ENCODE data around the gene KCNJ12. TPM values are rescaled to one million over a fixed set of nuclear protein-coding genes. Genes with fewer than 3 reads are reported as not detected.

Gene KCNJ12
- total and polyA plus RNA-seq, 2 experiments from 2014 or later, result 0.61 to 2.4 TPM

DNA sequence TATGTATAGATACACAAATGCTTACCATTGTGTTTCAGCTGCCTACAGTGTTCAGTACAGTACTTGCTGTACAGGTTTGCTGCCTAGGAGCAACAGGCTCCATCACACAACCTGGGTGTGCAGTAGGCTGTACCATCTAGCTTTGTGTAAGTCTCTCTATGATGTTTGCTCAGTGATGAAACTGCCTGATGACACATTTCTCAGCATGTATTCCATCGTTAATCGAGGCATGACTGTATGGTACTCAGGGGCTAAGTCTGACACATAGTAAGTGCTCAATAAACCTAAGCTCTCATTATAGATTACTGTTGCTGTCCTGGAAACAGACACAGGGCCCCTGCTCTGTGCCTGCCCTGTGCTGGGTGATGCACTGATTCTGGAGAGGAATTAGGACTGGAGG, 18.1 kb downstream of the KCNJ12 start:
- Histone ChIP-seq H3K27me3 (ENCODE audit: insufficient read depth) (no peaks in the 10 kb centered on the region), H3K9me2 (ENCODE audit: insufficient read depth) (no peaks in the 10 kb centered on the region), H3K36me3 (ENCODE audit: insufficient read depth) (no peaks in the 10 kb centered on the region), H3K4me3 (no peak overlapping the region), H3K4me1 (ENCODE audit: insufficient read depth) (no peaks in the 10 kb centered on the region), H3K27ac (ENCODE audit: low read depth) (no peak overlapping the region), H2AFZ (no peak overlapping the region), H3K79me2 (replicated peaks; ENCODE audit: insufficient read depth) (no peaks in the 10 kb centered on the region), H3F3A (replicated peaks; ENCODE audit: low read depth) (no peaks in the 10 kb centered on the region), H3K4me2 (no peak overlapping the region), H4K20me1 (replicated peaks; ENCODE audit: insufficient read depth) (no peaks in the 10 kb centered on the region)
- H3K9me3 Mint-ChIP-seq, result peaks cover 2% of the 10 kb centered on the region; the same call in 2 of the 3 replicates
- peaks cover 11% of the 10 kb centered on the region for H3K27me3 Mint-ChIP-seq (ENCODE audit: insufficient read depth, low read depth, poor library complexity)
- no peaks in the 10 kb centered on the region for H3K36me3 Mint-ChIP-seq (ENCODE audit: low read depth)
- DNase-seq (ENCODE audit: low spot score) (no peak), ATAC-seq (no peak)
- peaks cover 2% of the 10 kb centered on the region; the same call in 1 of the 3 replicates for H3K4me1 Mint-ChIP-seq
- H3K27ac Mint-ChIP-seq, result no peak overlapping the region
- TF ChIP-seq STAT1 (IDR thresholded peaks at IDR 0.05; ENCODE audit: unreplicated experiment), result no peak
- TF ChIP-seq, protein P1, sequence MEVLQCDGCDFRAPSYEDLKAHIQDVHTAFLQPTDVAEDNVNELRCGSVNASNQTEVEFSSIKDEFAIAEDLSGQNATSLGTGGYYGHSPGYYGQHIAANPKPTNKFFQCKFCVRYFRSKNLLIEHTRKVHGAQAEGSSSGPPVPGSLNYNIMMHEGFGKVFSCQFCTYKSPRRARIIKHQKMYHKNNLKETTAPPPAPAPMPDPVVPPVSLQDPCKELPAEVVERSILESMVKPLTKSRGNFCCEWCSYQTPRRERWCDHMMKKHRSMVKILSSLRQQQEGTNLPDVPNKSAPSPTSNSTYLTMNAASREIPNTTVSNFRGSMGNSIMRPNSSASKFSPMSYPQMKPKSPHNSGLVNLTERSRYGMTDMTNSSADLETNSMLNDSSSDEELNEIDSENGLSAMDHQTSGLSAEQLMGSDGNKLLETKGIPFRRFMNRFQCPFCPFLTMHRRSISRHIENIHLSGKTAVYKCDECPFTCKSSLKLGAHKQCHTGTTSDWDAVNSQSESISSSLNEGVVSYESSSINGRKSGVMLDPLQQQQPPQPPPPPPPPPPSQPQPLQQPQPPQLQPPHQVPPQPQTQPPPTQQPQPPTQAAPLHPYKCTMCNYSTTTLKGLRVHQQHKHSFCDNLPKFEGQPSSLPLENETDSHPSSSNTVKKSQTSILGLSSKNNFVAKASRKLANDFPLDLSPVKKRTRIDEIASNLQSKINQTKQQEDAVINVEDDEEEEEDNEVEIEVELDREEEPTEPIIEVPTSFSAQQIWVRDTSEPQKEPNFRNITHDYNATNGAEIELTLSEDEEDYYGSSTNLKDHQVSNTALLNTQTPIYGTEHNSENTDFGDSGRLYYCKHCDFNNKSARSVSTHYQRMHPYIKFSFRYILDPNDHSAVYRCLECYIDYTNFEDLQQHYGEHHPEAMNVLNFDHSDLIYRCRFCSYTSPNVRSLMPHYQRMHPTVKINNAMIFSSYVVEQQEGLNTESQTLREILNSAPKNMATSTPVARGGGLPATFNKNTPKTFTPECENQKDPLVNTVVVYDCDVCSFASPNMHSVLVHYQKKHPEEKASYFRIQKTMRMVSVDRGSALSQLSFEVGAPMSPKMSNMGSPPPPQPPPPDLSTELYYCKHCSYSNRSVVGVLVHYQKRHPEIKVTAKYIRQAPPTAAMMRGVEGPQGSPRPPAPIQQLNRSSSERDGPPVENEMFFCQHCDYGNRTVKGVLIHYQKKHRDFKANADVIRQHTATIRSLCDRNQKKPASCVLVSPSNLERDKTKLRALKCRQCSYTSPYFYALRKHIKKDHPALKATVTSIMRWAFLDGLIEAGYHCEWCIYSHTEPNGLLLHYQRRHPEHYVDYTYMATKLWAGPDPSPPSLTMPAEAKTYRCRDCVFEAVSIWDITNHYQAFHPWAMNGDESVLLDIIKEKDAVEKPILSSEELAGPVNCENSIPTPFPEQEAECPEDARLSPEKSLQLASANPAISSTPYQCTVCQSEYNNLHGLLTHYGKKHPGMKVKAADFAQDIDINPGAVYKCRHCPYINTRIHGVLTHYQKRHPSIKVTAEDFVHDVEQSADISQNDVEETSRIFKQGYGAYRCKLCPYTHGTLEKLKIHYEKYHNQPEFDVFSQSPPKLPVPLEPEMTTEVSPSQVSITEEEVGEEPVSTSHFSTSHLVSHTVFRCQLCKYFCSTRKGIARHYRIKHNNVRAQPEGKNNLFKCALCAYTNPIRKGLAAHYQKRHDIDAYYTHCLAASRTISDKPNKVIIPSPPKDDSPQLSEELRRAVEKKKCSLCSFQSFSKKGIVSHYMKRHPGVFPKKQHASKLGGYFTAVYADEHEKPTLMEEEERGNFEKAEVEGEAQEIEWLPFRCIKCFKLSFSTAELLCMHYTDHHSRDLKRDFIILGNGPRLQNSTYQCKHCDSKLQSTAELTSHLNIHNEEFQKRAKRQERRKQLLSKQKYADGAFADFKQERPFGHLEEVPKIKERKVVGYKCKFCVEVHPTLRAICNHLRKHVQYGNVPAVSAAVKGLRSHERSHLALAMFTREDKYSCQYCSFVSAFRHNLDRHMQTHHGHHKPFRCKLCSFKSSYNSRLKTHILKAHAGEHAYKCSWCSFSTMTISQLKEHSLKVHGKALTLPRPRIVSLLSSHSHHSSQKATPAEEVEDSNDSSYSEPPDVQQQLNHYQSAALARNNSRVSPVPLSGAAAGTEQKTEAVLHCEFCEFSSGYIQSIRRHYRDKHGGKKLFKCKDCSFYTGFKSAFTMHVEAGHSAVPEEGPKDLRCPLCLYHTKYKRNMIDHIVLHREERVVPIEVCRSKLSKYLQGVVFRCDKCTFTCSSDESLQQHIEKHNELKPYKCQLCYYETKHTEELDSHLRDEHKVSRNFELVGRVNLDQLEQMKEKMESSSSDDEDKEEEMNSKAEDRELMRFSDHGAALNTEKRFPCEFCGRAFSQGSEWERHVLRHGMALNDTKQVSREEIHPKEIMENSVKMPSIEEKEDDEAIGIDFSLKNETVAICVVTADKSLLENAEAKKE (CRISPR knock-in tag; IDR thresholded peaks at IDR 0.05), result no peak
- no peak for TF ChIP-seq ZNF114 (CRISPR knock-in tag; IDR thresholded peaks at IDR 0.05)
- no peak for TF ChIP-seq ZNF331 (CRISPR knock-in tag; IDR thresholded peaks at IDR 0.05; ENCODE audit: low read depth)
- no peak for TF ChIP-seq NANOG (IDR thresholded peaks at IDR 0.05; ENCODE audit: borderline replicate concordance)
- TF ChIP-seq ETS1 (IDR thresholded peaks at IDR 0.05), result no peak
- TF ChIP-seq CREB1 (CRISPR knock-in tag; IDR thresholded peaks at IDR 0.05; ENCODE audit: low read depth), result no peak
- no peak for TF ChIP-seq EZH2phosphoT487 (IDR thresholded peaks at IDR 0.05; ENCODE audit: unreplicated experiment)
- TF ChIP-seq, protein P2, sequence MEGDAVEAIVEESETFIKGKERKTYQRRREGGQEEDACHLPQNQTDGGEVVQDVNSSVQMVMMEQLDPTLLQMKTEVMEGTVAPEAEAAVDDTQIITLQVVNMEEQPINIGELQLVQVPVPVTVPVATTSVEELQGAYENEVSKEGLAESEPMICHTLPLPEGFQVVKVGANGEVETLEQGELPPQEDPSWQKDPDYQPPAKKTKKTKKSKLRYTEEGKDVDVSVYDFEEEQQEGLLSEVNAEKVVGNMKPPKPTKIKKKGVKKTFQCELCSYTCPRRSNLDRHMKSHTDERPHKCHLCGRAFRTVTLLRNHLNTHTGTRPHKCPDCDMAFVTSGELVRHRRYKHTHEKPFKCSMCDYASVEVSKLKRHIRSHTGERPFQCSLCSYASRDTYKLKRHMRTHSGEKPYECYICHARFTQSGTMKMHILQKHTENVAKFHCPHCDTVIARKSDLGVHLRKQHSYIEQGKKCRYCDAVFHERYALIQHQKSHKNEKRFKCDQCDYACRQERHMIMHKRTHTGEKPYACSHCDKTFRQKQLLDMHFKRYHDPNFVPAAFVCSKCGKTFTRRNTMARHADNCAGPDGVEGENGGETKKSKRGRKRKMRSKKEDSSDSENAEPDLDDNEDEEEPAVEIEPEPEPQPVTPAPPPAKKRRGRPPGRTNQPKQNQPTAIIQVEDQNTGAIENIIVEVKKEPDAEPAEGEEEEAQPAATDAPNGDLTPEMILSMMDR (conservative IDR thresholded peaks at IDR 0.05; ENCODE audit: low read depth in 2 of 2), result no peak
- TF ChIP-seq POLR2AphosphoS5 (IDR thresholded peaks at IDR 0.05; ENCODE audit: low read depth), result no peak
- TF ChIP-seq, protein P3, sequence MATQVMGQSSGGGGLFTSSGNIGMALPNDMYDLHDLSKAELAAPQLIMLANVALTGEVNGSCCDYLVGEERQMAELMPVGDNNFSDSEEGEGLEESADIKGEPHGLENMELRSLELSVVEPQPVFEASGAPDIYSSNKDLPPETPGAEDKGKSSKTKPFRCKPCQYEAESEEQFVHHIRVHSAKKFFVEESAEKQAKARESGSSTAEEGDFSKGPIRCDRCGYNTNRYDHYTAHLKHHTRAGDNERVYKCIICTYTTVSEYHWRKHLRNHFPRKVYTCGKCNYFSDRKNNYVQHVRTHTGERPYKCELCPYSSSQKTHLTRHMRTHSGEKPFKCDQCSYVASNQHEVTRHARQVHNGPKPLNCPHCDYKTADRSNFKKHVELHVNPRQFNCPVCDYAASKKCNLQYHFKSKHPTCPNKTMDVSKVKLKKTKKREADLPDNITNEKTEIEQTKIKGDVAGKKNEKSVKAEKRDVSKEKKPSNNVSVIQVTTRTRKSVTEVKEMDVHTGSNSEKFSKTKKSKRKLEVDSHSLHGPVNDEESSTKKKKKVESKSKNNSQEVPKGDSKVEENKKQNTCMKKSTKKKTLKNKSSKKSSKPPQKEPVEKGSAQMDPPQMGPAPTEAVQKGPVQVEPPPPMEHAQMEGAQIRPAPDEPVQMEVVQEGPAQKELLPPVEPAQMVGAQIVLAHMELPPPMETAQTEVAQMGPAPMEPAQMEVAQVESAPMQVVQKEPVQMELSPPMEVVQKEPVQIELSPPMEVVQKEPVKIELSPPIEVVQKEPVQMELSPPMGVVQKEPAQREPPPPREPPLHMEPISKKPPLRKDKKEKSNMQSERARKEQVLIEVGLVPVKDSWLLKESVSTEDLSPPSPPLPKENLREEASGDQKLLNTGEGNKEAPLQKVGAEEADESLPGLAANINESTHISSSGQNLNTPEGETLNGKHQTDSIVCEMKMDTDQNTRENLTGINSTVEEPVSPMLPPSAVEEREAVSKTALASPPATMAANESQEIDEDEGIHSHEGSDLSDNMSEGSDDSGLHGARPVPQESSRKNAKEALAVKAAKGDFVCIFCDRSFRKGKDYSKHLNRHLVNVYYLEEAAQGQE (IDR thresholded peaks at IDR 0.05; ENCODE audit: unreplicated experiment), result no peak
- no peak overlapping the region for H3K4me3 Mint-ChIP-seq

Measured in GM23338 (cell line).